GM18868 (cell line): ENCODE results near the gene GRB2.

Experiments used
- ATAC-seq: cut with Tn5 transposase; IDR thresholded peaks from one replicate; pipeline ENCODE4 v1.9.1; 2021; ENCODE audit warnings: mild to moderate bottlenecking, moderate library complexity; ENCODE audit not compliant: unreplicated experiment

The GRB2 gene

GRCh38 chr17:75416006-75416405 lies 10.5 kb upstream of the GRB2 start:
- no peak for ATAC-seq

- ATAC-seq, result no peak
Measured at GRCh38 chr17:75414488-75414887, 9.0 kb upstream of the GRB2 start.

- ATAC-seq, result no peak
Measured at GRCh38 chr17:75412455-75413317, 7.2 kb upstream of the GRB2 start.

- no peak for ATAC-seq
Measured at GRCh38 chr17:75411328-75412067, 6.0 kb upstream of the GRB2 start.

GRCh38 chr17:75410141-75410540 lies 4.7 kb upstream of the GRB2 start:
- no peak for ATAC-seq

- ATAC-seq, result no peak
Measured at GRCh38 chr17:75407655-75408352, 2.3 kb upstream of the GRB2 start.

- ATAC-seq, result no peak
Measured at GRCh38 chr17:75406222-75406615, 741 bp upstream of the GRB2 start.

- peak; percentile 21 for ATAC-seq
Measured at GRCh38 chr17:75404731-75405364, 630 bp downstream of the GRB2 start.

- ATAC-seq, result no peak
Measured at GRCh38 chr17:75404223-75404730, 1.2 kb downstream of the GRB2 start.

- no peak for ATAC-seq
Measured at GRCh38 chr17:75403131-75403530, 2.3 kb downstream of the GRB2 start.

- ATAC-seq, result no peak
Measured at GRCh38 chr17:75402026-75402425, 3.5 kb downstream of the GRB2 start.

GRCh38 chr17:75400326-75400939 lies 5.0 kb downstream of the GRB2 start:
- no peak for ATAC-seq

GRCh38 chr17:75398279-75398678 lies 7.2 kb downstream of the GRB2 start:
- ATAC-seq, result no peak

- ATAC-seq, result no peak
Measured at GRCh38 chr17:75397217-75397616, 8.3 kb downstream of the GRB2 start.

GRCh38 chr17:75396796-75397195 lies 8.7 kb downstream of the GRB2 start:
- ATAC-seq, result no peak

GRCh38 chr17:75396025-75396424 lies 9.5 kb downstream of the GRB2 start:
- ATAC-seq, result no peak

- no peak for ATAC-seq
Measured at GRCh38 chr17:75394332-75394918, 11.1 kb downstream of the GRB2 start.

GRCh38 chr17:75393523-75394331 lies 11.8 kb downstream of the GRB2 start:
- peak; percentile 64 for ATAC-seq

GRCh38 chr17:75392559-75392958 lies 12.9 kb downstream of the GRB2 start:
- no peak for ATAC-seq
